H1 (cell line): Measurements from ENCODE around the gene MMS19. TPM values are rescaled to one million over a fixed set of nuclear protein-coding genes. Genes with fewer than 3 reads are reported as not detected.

Experiments
- ASH2L ChIP-seq: fragments of 200-600, 300-600 bp; sonication (generic); IDR thresholded peaks from one replicate; pipeline ENCODE4 v1.7.1; 2017; ENCODE audit warnings: low read length
- BACH1 ChIP-seq: IDR thresholded peaks from 2 replicates; pipeline ENCODE4 v1.6.1; 2012; ENCODE audit warnings: low read length, improper control_type of control experiment
- CBX8 ChIP-seq: fragments of 300-800, 300-1000 bp; sonication (generic); IDR thresholded peaks from 2 replicates; pipeline ENCODE4 v1.7.1; 2016; ENCODE audit warnings: low read depth, low read length, borderline replicate concordance
- USF2 ChIP-seq: IDR thresholded peaks from 2 replicates; pipeline ENCODE4 v1.6.1; 2011; ENCODE audit warnings: low read length, improper control_type of control experiment
- ZNF274 ChIP-seq: IDR thresholded peaks from 2 replicates; pipeline ENCODE4 v1.7.0; 2012; ENCODE audit warnings: low read length, borderline replicate concordance; ENCODE audit errors: extremely low read depth
- polyA plus RNA-seq, 7 experiments: library from polyadenylated mRNA; depleted of rRNA in 3 of 7; stranded (reverse) in 5 of 7; unstranded in 2 of 7; fragments of >200 nt in 5 of 7; fragments of 200-250 nt in 2 of 7; gene quantifications; 1 replicate in 5 of 7; 2 replicates in 1 of 7; 4 replicates in 1 of 7; pipeline versions ENCODE4 v1.2.1 to v1.2.3, GENCODE V29; 2011 to 2013; ENCODE audit warnings: missing spikeins in 2 of 7, mixed read lengths in 2 of 7
- total RNA-seq: library from RNA; stranded (reverse); fragmentation: NEBNext Ultra II Directional; extraction: Animal tissue kit (Norgen Biotek cat#: 25700); gene quantifications from 2 replicates; pipeline ENCODE4 v1.2.1, GENCODE V29; 2021

Gene MMS19
- total and polyA plus RNA-seq, 2 of the 8 experiments (the other 6 are each of a cell fraction or from before 2014, with no cell fraction given), result 130 to 221 TPM

- TF ChIP-seq ZNF274 (no peak), ASH2L (no peak), USF2 (no peak), CBX8 (no peak), BACH1 (no peak)
Observed at GRCh38 chr10:97466755-97467154, 31.5 kb downstream of the MMS19 start (continued).
